SU-DHL-6 (cell line): ENCODE data around the gene EFCAB6.

ENCODE experiments used
- H2AFZ ChIP-seq: fragments of 200-600 bp; sonication (generic); 2 replicates; pipeline ENCODE4 v1.6.1; 2014; ENCODE audit warnings: low read depth, mild to moderate bottlenecking, moderate library complexity, mixed read lengths, antibody characterized with exemption, low read length; ENCODE audit not compliant: severe bottlenecking
- H3F3A ChIP-seq: fragments of 200-600 bp; shearing (Covaris generic); 2 replicates; pipeline ENCODE4 v1.6.0; 2016; ENCODE audit warnings: antibody characterized with exemption, mild to moderate bottlenecking; ENCODE audit not compliant: insufficient read depth
- H3K27ac ChIP-seq: fragments of 200-600 bp; sonication (generic); 2 replicates; pipeline ENCODE4 v1.5.1; 2016; ENCODE audit warnings: low read depth, mild to moderate bottlenecking, low read length, moderate library complexity, mixed read lengths
- H3K27me3 ChIP-seq: fragments of 200-600 bp; sonication (generic), shearing (Covaris generic); 2 replicates; pipeline ENCODE4 v1.6.0; 2014; ENCODE audit warnings: mild to moderate bottlenecking, low read length
- H3K36me3 ChIP-seq: fragments of 200-600 bp; sonication (generic); 2 replicates; pipeline ENCODE4 v1.6.1; 2014; ENCODE audit warnings: mild to moderate bottlenecking, low read length, mixed read lengths
- H3K4me2 ChIP-seq: fragments of 300-600, 200-600 bp; shearing (Covaris generic), sonication (generic); 2 replicates; pipeline ENCODE4 v1.6.0; 2014; ENCODE audit warnings: low read length, low read depth, mild to moderate bottlenecking; ENCODE audit not compliant: poor library complexity, severe bottlenecking
- H3K4me3 ChIP-seq: fragments of 200-600 bp; sonication (generic); 2 replicates; pipeline ENCODE4 v1.5.1; 2014; ENCODE audit warnings: antibody characterized with exemption, low read length, mild to moderate bottlenecking, mixed read lengths; ENCODE audit not compliant: insufficient read depth, poor library complexity, severe bottlenecking
- H3K79me2 ChIP-seq: fragments of 200-600 bp; sonication (generic); 2 replicates; pipeline ENCODE4 v1.6.1; 2014; ENCODE audit warnings: mild to moderate bottlenecking, low read length, moderate library complexity; ENCODE audit not compliant: insufficient read depth
- H3K9ac ChIP-seq: fragments of 200-600 bp; sonication (generic); 2 replicates; pipeline ENCODE4 v1.7.0; 2014; ENCODE audit warnings: mild to moderate bottlenecking, low read length
- H3K9me2 ChIP-seq: fragments of 200-600 bp; sonication (generic); replicated peaks from 2 replicates; pipeline ENCODE4 v1.6.1; 2014; ENCODE audit warnings: low read length; ENCODE audit not compliant: insufficient read depth
- H3K9me3 ChIP-seq: fragments of 200-600 bp; sonication (generic); 2 replicates; pipeline ENCODE4 v1.6.1; 2014; ENCODE audit warnings: low read length, mixed read lengths; ENCODE audit not compliant: insufficient read depth
- H4K20me1 ChIP-seq: fragments of 200-600 bp; sonication (generic); 2 replicates; pipeline ENCODE4 v1.6.1; 2014; ENCODE audit warnings: low read depth, mild to moderate bottlenecking, antibody characterized with exemption, low read length, moderate library complexity, mixed read lengths
- EZH2phosphoT487 ChIP-seq: fragments of 200-600 bp; sonication (generic), shearing (Covaris generic); conservative IDR thresholded peaks from 2 replicates; pipeline ENCODE4 v1.6.1; 2018; ENCODE audit warnings: mild to moderate bottlenecking, antibody characterized with exemption, low read length, moderate library complexity, mixed read lengths
- TF ChIP-seq, protein P1 (sequence below): fragments of 200-600 bp; sonication (generic); IDR thresholded peaks from one replicate; pipeline ENCODE4 v1.5.1; 2017; ENCODE audit warnings: antibody characterized with exemption, mild to moderate bottlenecking, low read length, moderate library complexity; ENCODE audit not compliant: insufficient read depth, poor library complexity, severe bottlenecking

Gene EFCAB6

DNA sequence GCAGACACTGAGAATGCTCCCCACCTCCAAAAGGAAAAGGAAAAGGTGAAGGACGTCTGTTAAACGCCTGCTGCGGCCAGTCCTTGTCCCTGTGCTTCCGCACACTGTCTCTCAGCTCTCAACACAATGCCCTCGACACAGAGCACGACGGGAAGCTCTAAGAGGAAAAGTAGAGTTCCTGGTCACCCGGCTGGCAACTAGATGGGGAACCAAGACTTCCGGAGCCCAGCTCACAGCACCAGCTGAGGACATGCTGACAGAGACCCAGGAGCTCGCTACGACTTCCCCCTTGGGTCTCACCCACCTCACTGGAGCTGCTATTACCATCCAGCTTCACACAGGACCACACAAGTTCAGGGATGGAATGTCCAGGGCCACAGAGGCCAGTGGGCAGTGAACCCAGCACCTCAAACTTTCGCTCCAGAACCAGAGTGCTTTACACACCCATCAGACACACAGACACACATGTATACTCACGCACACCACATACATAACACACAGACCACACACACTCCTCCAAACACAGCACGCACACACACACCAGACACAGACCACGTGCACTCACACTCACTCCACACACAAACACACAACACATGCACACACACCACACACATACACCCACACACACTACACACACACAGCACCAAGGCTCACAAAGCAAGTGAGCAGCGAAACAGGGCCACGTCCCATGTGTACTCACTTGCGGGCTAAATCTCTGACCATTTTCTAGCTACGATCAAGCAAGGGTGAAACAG lies 40.6 kb upstream of the EFCAB6 start:
- Histone ChIP-seq H3K27ac (no peak overlapping the region), H3K4me2 (no peak overlapping the region), H3K9me2 (no peaks in the 10 kb centered on the region), H3K27me3 (no peaks in the 10 kb centered on the region), H3K4me3 (no peak overlapping the region), H2AFZ (no peak overlapping the region), H3K9ac (no peak overlapping the region), H3K9me3 (no peaks in the 10 kb centered on the region), H3F3A (no peaks in the 10 kb centered on the region), H4K20me1 (no peaks in the 10 kb centered on the region), H3K36me3 (no peaks in the 10 kb centered on the region), H3K79me2 (no peaks in the 10 kb centered on the region)
- TF ChIP-seq, protein P1, sequence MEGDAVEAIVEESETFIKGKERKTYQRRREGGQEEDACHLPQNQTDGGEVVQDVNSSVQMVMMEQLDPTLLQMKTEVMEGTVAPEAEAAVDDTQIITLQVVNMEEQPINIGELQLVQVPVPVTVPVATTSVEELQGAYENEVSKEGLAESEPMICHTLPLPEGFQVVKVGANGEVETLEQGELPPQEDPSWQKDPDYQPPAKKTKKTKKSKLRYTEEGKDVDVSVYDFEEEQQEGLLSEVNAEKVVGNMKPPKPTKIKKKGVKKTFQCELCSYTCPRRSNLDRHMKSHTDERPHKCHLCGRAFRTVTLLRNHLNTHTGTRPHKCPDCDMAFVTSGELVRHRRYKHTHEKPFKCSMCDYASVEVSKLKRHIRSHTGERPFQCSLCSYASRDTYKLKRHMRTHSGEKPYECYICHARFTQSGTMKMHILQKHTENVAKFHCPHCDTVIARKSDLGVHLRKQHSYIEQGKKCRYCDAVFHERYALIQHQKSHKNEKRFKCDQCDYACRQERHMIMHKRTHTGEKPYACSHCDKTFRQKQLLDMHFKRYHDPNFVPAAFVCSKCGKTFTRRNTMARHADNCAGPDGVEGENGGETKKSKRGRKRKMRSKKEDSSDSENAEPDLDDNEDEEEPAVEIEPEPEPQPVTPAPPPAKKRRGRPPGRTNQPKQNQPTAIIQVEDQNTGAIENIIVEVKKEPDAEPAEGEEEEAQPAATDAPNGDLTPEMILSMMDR, result no peak
- TF ChIP-seq EZH2phosphoT487, result no peak

DNA sequence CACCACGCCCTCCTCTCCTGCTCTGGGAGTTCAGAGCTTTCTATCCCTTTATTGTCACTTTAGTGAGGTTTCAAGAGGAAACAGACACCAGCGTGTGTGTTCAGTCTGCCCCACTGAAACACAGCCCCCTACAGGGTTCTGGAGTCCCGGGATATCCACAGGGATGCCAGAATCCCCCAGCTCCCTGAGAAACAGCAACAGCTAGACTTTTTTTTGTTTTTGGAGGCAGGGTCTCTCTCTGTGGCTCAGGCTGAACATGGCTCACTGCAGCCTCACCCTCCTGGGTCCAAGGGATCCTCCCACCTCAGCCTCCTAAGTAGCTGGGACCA lies 39.8 kb upstream of the EFCAB6 start:
- no peaks in the 10 kb centered on the region for H3K27me3 ChIP-seq
- no peak overlapping the region for H2AFZ ChIP-seq
- no peaks in the 10 kb centered on the region for H3K9me2 ChIP-seq
- H3F3A ChIP-seq, result no peaks in the 10 kb centered on the region
- H3K9ac ChIP-seq, result no peak overlapping the region
- no peaks in the 10 kb centered on the region for H3K9me3 ChIP-seq
- no peaks in the 10 kb centered on the region for H4K20me1 ChIP-seq
- no peaks in the 10 kb centered on the region for H3K79me2 ChIP-seq
- no peak overlapping the region for H3K4me3 ChIP-seq
- H3K4me2 ChIP-seq, result no peak overlapping the region
- H3K27ac ChIP-seq, result no peak overlapping the region
- no peak for TF ChIP-seq EZH2phosphoT487
- TF ChIP-seq, protein P1, result no peak
- H3K36me3 ChIP-seq, result no peaks in the 10 kb centered on the region

DNA sequence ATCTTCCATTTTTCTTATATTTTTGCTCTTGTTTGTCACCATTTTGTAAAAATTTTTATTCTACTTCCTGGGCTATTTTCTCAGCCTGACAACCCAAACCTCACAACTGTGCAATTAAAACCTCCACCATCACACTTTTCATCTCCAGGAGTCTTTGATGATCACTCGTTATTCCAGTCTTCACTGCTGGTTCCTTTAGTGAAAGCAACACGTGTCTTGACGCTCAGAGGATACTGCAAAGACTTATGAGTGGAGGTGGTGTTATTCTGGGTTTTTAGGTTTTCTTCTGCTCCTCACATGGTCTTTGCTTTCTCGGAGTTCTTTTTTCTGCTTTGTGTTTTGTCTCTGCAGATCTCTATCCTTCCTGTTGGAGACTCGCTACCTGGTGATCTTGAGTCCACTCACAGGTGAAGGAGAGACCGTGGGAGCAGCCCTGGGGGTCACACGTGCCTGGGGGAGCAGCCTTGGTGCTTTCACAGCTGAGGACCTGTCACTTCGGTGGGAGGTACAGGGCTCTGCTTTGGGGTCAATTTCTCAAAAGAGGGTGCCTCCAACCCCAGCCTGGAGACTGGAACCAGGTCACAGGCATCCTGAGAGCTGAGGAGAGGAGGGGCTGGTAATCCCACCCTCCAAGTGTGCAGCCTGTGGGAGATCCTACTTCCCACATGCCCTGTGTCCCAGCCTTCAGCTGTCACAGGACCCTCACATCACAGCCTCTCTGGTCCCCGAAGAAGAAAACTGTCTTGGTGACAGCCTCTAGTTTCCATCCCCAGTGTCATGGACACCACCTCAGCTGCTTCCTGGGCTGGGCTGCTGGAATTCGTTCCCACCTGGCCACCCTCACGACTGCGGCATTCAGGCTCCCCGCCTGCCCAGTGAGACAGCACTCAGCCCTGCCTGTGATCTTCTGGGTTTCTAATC lies 39.2 kb upstream of the EFCAB6 start:
- no peak overlapping the region for H3K9ac ChIP-seq
- TF ChIP-seq, protein P1, result no peak
- no peak for TF ChIP-seq EZH2phosphoT487
- no peak overlapping the region for H3K4me2 ChIP-seq
- no peaks in the 10 kb centered on the region for H3K79me2 ChIP-seq
- H3F3A ChIP-seq, result no peaks in the 10 kb centered on the region
- no peak overlapping the region for H2AFZ ChIP-seq
- no peaks in the 10 kb centered on the region for H3K27me3 ChIP-seq
- H3K4me3 ChIP-seq, result no peak overlapping the region
- H3K36me3 ChIP-seq, result no peaks in the 10 kb centered on the region
- H3K9me2 ChIP-seq, result no peaks in the 10 kb centered on the region
- no peak overlapping the region for H3K27ac ChIP-seq
- no peaks in the 10 kb centered on the region for H3K9me3 ChIP-seq
- no peaks in the 10 kb centered on the region for H4K20me1 ChIP-seq
